HepG2 (cell line): Measurements from ENCODE around the gene OSM. TPM values are rescaled to one million over a fixed set of nuclear protein-coding genes. Genes with fewer than 3 reads are reported as not detected.

Experiments
- BATF2 ChIP-seq: sonication (generic); formaldehyde crosslinking; IDR thresholded peaks from 2 replicates; pipeline ENCODE4 v1.8.0; 2022; ENCODE audit warnings: mild to moderate bottlenecking, missing genetic modification reagents, moderate library complexity
- ELF3 ChIP-seq: IDR thresholded peaks from 2 replicates; pipeline ENCODE4 v1.6.1; 2016; ENCODE audit warnings: missing genetic modification reagents, missing compliant biosample characterization
- GZF1 ChIP-seq: sonication (generic); formaldehyde crosslinking; IDR thresholded peaks from 2 replicates; pipeline ENCODE4 v1.5.1; 2020; ENCODE audit warnings: mild to moderate bottlenecking, missing genetic modification reagents
- HOXA9 ChIP-seq: sonication (generic); formaldehyde crosslinking; IDR thresholded peaks from 2 replicates; pipeline ENCODE4 v1.8.1; 2022; ENCODE audit warnings: missing genetic modification reagents, mild to moderate bottlenecking, moderate library complexity, borderline replicate concordance
- ISL2 ChIP-seq: sonication (generic); formaldehyde crosslinking; IDR thresholded peaks from 2 replicates; pipeline ENCODE4 v1.5.0; 2020; ENCODE audit warnings: missing genetic modification reagents
- JUND ChIP-seq: sonication (generic); formaldehyde crosslinking; IDR thresholded peaks from 2 replicates; pipeline ENCODE4 v1.8.0; 2022; ENCODE audit warnings: mild to moderate bottlenecking, missing genetic modification reagents
- KAT8 ChIP-seq: IDR thresholded peaks from 2 replicates; pipeline ENCODE4 v1.6.1; 2016; ENCODE audit warnings: missing genetic modification reagents, missing compliant biosample characterization
- NFIB ChIP-seq: sonication (generic); formaldehyde crosslinking; IDR thresholded peaks from 2 replicates; pipeline ENCODE4 v1.9.0; 2021; ENCODE audit warnings: missing genetic modification reagents, mild to moderate bottlenecking, borderline replicate concordance
- PITX1 ChIP-seq: sonication (generic); formaldehyde crosslinking; IDR thresholded peaks from 2 replicates; pipeline ENCODE4 v1.5.1; 2020; ENCODE audit warnings: mild to moderate bottlenecking, missing genetic modification reagents
- SNAPC4 ChIP-seq: sonication (generic); formaldehyde crosslinking; IDR thresholded peaks from 2 replicates; pipeline ENCODE4 v1.4.0; 2020; ENCODE audit warnings: mild to moderate bottlenecking, missing genetic modification reagents
- TERF1 ChIP-seq: sonication (generic); formaldehyde crosslinking; IDR thresholded peaks from 2 replicates; pipeline ENCODE4 v1.8.0; 2022; ENCODE audit warnings: mild to moderate bottlenecking, missing genetic modification reagents, moderate library complexity
- TFAP4 ChIP-seq: sonication (generic); IDR thresholded peaks from 2 replicates; pipeline ENCODE4 v1.6.1; 2016; ENCODE audit warnings: low read depth, borderline replicate concordance
- THAP9 ChIP-seq: sonication (generic); formaldehyde crosslinking; IDR thresholded peaks from 2 replicates; pipeline ENCODE4; 2020; ENCODE audit warnings: missing genetic modification reagents, mild to moderate bottlenecking, borderline replicate concordance
- ZNF639 ChIP-seq: conservative IDR thresholded peaks from 2 replicates; pipeline ENCODE4 v1.6.1; 2018; ENCODE audit warnings: missing genetic modification reagents
- ZNF672 ChIP-seq: sonication (generic); formaldehyde crosslinking; IDR thresholded peaks from 2 replicates; pipeline ENCODE4 v1.8.1; 2022; ENCODE audit warnings: missing genetic modification reagents
- polyA plus RNA-seq, 8 experiments: library from polyadenylated mRNA; depleted of rRNA in 3 of 8; stranded (reverse) in 7 of 8; unstranded in 1 of 8; fragments of >200 nt; fragmentation: Illumina TruSeq in 4 of 8; extraction: Trizol in 4 of 8; gene quantifications; 2 replicates each; pipeline versions ENCODE4 v1.2.1 to v1.2.3, GENCODE V29; 2011 to 2016; ENCODE audit warnings: low read depth in 4 of 8, missing spikeins in 1 of 8, mixed read lengths in 1 of 8; ENCODE audit not compliant: insufficient read depth in 1 of 8
- total RNA-seq, 5 experiments: library from RNA; depleted of rRNA; stranded (reverse); fragments of >200 nt; fragmentation: Illumina TruSeq; extraction: Trizol; gene quantifications; 2 replicates each; pipeline ENCODE4 v1.2.3, GENCODE V29; 2016; ENCODE audit warnings: low read depth in 1 of 5

The OSM gene
- total and polyA plus RNA-seq, 2 of the 13 experiments (the other 11 are each of a cell fraction or from before 2014, with no cell fraction given), result not detected

- TF ChIP-seq THAP9 (0 out of 2 replicates have a peak, but pooled peaks have one; percentile 25), ELF3 (0 out of 2 replicates have a peak, but pooled peaks have one; percentile 23), KAT8 (CRISPR knock-in tag) (no peak), ISL2 (CRISPR knock-in tag) (0 out of 2 replicates have a peak, but pooled peaks have one; percentile 4), SNAPC4 (CRISPR knock-in tag) (no peak), JUND (CRISPR knock-in tag) (no peak), TERF1 (CRISPR knock-in tag) (no peak), TFAP4 (peak; percentile 44; the same call in 1 of the 2 replicates), NFIB (CRISPR knock-in tag) (no peak), PITX1 (CRISPR knock-in tag) (no peak), HOXA9 (CRISPR knock-in tag) (no peak), ZNF672 (CRISPR knock-in tag) (no peak), BATF2 (no peak), GZF1 (no peak), ZNF639 (CRISPR knock-in tag) (no peak)
Measured at GRCh38 chr22:30289141-30289979, 22.7 kb upstream of the OSM start, which contains the start of gene CASTOR1 (continued).
